DND-41 (cell line): Measurements from ENCODE around the gene KCNG3.

Experiments
- ATAC-seq: fragments of 200-7000 bp; cut with Tn5 transposase; 3 replicates; pipeline ENCODE4 v1.9.1; 2021; ENCODE audit warnings: low read depth; ENCODE audit not compliant: insufficient read depth
- DNase-seq: peaks from one replicate; pipeline ENCODE4 v3.0.0-alpha.2; 2020
- H2AFZ ChIP-seq: 2 replicates; pipeline ENCODE4 v1.6.0; 2012; ENCODE audit warnings: low read depth, low read length
- H3K27ac ChIP-seq: 2 replicates; pipeline ENCODE4 v1.5.1; 2012; ENCODE audit warnings: low read length, inconsistent platforms
- H3K27me3 ChIP-seq: fragments of 200-600 bp; sonication (generic); 2 replicates; pipeline ENCODE4 v1.6.0; 2012; ENCODE audit warnings: low read length, mild to moderate bottlenecking, inconsistent platforms; ENCODE audit not compliant: insufficient read depth, poor library complexity
- H3K36me3 ChIP-seq: 2 replicates; pipeline ENCODE4 v1.5.1; 2012; ENCODE audit warnings: low read length, inconsistent platforms; ENCODE audit not compliant: insufficient read depth
- H3K4me1 ChIP-seq: 2 replicates; pipeline ENCODE4 v1.5.1; 2012; ENCODE audit warnings: mild to moderate bottlenecking, low read length; ENCODE audit not compliant: insufficient read depth
- H3K4me2 ChIP-seq: 2 replicates; pipeline ENCODE4 v1.6.0; 2012; ENCODE audit warnings: mild to moderate bottlenecking, moderate library complexity, low read length, inconsistent platforms; ENCODE audit not compliant: insufficient read depth
- H3K4me3 ChIP-seq, 2 experiments: fragments of 200-600 bp in 1 of 2; shearing (Covaris generic) in 1 of 2; 2 replicates each; pipeline ENCODE4 v1.5.1; 2012 to 2016; ENCODE audit warnings: inconsistent platforms in 2 of 2, low read length in 2 of 2, mild to moderate bottlenecking in 2 of 2, low read depth in 1 of 2, moderate library complexity in 1 of 2
- H3K79me2 ChIP-seq: 2 replicates; pipeline ENCODE4 v1.6.0; 2012; ENCODE audit warnings: low read length, inconsistent platforms; ENCODE audit not compliant: insufficient read depth
- H3K9ac ChIP-seq: 2 replicates; pipeline ENCODE4 v1.6.0; 2012; ENCODE audit warnings: low read depth, mild to moderate bottlenecking, inconsistent platforms, low read length, moderate library complexity
- H3K9me3 ChIP-seq: 2 replicates; pipeline ENCODE4 v1.5.1; 2012; ENCODE audit warnings: low read length, moderate library complexity, mild to moderate bottlenecking, inconsistent platforms; ENCODE audit not compliant: insufficient read depth, severe bottlenecking
- H4K20me1 ChIP-seq: 2 replicates; pipeline ENCODE4 v1.6.0; 2012; ENCODE audit warnings: low read length; ENCODE audit not compliant: insufficient read depth
- CTCF ChIP-seq: IDR thresholded peaks from 2 replicates; pipeline ENCODE4 v1.5.1; 2012; ENCODE audit warnings: borderline replicate concordance, low read length, moderate library complexity, mild to moderate bottlenecking; ENCODE audit not compliant: poor library complexity, severe bottlenecking; ENCODE audit errors: extremely low read depth
- EZH2 ChIP-seq: IDR thresholded peaks from 3 replicates; pipeline ENCODE4 v1.6.1; 2012; ENCODE audit warnings: borderline replicate concordance, low read depth, mild to moderate bottlenecking, moderate library complexity, low read length, inconsistent platforms; ENCODE audit not compliant: severe bottlenecking

The KCNG3 gene

GRCh38 chr2:42458396-42458795, 35.4 kb downstream of the KCNG3 start:
- Histone ChIP-seq H3K79me2 (no peaks in the 10 kb centered on the region), H3K4me1 (no peaks in the 10 kb centered on the region), H3K36me3 (no peaks in the 10 kb centered on the region), H3K4me3 (no peak overlapping the region), H4K20me1 (no peaks in the 10 kb centered on the region), H3K9ac (no peak overlapping the region), H3K4me2 (no peak overlapping the region), H2AFZ (no peak overlapping the region), H3K9me3 (no peaks in the 10 kb centered on the region), H3K27ac (no peak overlapping the region), H3K27me3 (no peaks in the 10 kb centered on the region)
- TF ChIP-seq CTCF = no peak
- no peak for TF ChIP-seq EZH2
- DNase-seq (no peak), ATAC-seq (no peak)

GRCh38 chr2:42457011-42457410, 36.8 kb downstream of the KCNG3 start:
- Histone ChIP-seq H3K79me2 (no peaks in the 10 kb centered on the region), H3K27me3 (no peaks in the 10 kb centered on the region), H3K36me3 (no peaks in the 10 kb centered on the region), H3K9ac (no peak overlapping the region), H3K9me3 (no peaks in the 10 kb centered on the region), H3K4me1 (no peaks in the 10 kb centered on the region), H3K4me2 (no peak overlapping the region), H4K20me1 (no peaks in the 10 kb centered on the region), H2AFZ (no peak overlapping the region), H3K4me3 (no peak overlapping the region), H3K27ac (no peak overlapping the region)
- TF ChIP-seq CTCF (peak; percentile 39), EZH2 (no peak)
- DNase-seq (no peak), ATAC-seq (no peak)

- Histone ChIP-seq H3K4me3 (no peak overlapping the region), H3K79me2 (no peaks in the 10 kb centered on the region), H3K36me3 (no peaks in the 10 kb centered on the region), H2AFZ (no peak overlapping the region), H3K27ac (no peak overlapping the region), H3K9me3 (no peaks in the 10 kb centered on the region), H4K20me1 (no peaks in the 10 kb centered on the region), H3K4me2 (no peak overlapping the region), H3K27me3 (no peaks in the 10 kb centered on the region), H3K9ac (no peak overlapping the region), H3K4me1 (no peaks in the 10 kb centered on the region)
- DNase-seq (no peak), ATAC-seq (no peak)
- TF ChIP-seq EZH2 (no peak), CTCF (no peak)
Observed at GRCh38 chr2:42456126-42456839, 37.5 kb downstream of the KCNG3 start.

GRCh38 chr2:42452545-42452944, 41.2 kb downstream of the KCNG3 start:
- H3K9me3 ChIP-seq = no peaks in the 10 kb centered on the region
- no peak overlapping the region for H3K27ac ChIP-seq
- ATAC-seq = no peak
- H3K4me1 ChIP-seq = no peaks in the 10 kb centered on the region
- no peak overlapping the region for H3K4me3 ChIP-seq
- no peaks in the 10 kb centered on the region for H3K27me3 ChIP-seq
- no peak for DNase-seq
- H2AFZ ChIP-seq = no peak overlapping the region
- H3K36me3 ChIP-seq = no peaks in the 10 kb centered on the region
- no peak overlapping the region for H3K9ac ChIP-seq
- no peak overlapping the region for H3K4me2 ChIP-seq
- H4K20me1 ChIP-seq = no peaks in the 10 kb centered on the region
- no peaks in the 10 kb centered on the region for H3K79me2 ChIP-seq
- TF ChIP-seq EZH2 = no peak
- no peak for TF ChIP-seq CTCF
